HG03342 (cell line): Measurements from ENCODE around the gene HSPB9.

Source experiments
- ATAC-seq: cut with Tn5 transposase; IDR thresholded peaks from one replicate; pipeline ENCODE4 v1.9.1; 2021; ENCODE audit warnings: mild to moderate bottlenecking, moderate library complexity; ENCODE audit not compliant: unreplicated experiment

Gene HSPB9

DNA sequence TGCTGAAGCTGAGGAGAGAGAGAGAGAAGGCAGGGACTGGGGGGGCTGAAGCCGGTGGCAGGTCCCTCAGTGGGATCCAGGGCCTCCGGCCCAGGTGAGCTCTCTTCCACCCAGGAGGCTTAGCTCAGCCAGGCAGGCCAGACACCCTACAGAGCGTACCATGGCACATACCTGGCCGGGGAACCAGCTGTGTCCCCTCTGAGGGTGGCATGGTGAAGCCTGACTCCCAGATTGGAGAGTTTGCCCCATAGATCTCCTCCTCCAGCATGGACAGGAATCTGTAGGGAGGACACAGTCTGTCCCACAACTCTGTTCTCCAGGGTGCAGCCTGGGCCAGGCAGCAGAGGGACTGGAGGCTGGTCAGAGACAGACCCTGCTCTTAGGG lies 4.5 kb upstream of the HSPB9 start:
- no peak for ATAC-seq

DNA sequence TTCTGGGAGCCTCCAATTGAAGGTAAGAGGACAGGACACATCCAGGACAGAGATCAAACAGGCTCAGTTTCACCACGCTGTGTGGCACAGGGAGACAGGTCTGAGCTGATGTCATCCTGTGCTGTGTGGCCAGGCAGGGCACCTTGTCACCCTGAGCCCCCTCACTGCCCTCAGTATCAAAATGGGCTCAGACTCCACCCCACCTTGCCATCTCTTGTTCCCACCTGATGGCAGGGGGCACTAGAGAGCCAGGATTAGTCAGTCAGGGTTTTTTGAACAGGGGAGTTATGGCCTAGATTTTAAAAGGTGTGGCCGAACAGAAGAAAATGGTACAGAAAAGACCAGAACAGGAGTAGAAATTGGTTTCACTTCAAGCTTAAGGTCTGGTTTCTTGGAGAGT lies 4.1 kb upstream of the HSPB9 start:
- no peak for ATAC-seq

DNA sequence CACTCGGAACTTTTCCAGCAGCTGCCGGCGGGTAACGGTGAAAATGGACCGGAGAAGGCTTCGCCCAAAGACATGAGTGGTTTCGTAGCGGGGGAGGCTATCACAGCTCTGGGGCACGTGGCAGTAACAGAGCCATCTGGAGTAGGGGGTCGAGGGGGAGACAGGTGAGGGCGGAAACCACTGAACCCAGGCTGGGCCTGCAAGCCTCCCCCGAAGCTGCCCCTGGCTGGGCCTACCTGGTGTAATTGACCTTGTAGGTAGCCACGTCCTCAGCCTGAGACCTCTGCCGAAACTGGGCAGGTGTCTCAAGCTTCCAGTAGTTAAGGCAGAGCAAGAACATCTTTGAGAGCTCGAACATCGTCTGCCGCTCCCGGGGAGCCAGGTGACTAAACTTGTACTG lies 3.3 kb upstream of the HSPB9 start:
- ATAC-seq = no peak

GRCh38 chr17:42120161-42120769 lies 2.3 kb upstream of the HSPB9 start:
- ATAC-seq = no peak

DNA sequence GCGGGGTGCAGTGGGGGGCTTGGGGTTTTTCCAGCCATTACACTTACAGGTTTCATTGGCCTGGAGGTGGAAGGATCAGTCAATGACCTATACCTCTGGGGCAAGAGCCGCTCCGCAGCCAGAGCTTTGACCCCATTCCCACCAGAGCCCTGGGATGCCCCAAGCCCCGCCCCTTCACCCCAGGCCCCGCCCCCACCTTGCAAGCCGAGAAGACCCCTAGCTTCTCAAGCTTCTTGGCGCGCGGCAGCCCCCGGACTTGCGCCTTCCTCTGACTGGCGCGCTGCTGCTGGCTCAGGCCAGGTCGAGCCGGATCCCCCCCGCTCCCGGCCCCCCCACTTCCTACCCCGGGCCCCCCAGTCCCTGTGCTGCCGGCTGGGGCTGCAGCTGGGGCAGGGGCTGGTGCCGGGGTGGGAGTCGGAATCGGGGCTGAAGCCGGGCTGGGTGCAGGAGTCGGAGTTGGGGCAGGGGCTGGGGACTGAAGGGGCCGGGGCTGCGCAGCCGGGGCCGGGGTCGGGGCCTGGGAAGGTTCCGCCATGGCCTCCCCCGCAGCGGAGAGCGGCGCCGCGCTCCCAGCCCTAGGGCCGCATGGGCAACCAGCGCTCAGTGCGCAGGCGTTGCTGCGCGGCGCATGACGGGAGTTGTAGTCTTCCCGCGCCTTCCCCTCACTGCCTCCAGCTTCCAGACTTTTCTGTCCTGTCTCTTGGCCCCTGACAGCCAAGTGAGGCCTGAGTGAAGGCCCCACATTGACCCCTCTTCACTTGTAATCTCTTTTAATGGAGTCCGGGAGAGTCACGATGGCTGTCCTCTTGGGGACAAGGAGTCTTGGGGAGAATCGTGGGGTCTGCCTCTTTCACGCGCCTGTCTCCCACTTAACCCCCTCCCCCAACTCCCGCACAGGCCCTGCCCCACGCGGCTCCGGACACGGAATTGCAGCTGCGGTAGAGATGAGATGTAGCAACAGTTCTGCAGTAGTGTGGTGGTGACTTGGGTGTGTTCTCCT lies 1.5 kb upstream of the HSPB9 start, which contains the start of gene KAT2A:
TSS of gene KAT2A (minus strand) at position 598 of the 1,000 bp plus-strand sequence. CDS start at position 535, 63 bp downstream.
- peak; percentile 65 for ATAC-seq

- ATAC-seq = no peak
Measured at GRCh38 chr17:42124256-42124655, 1.7 kb downstream of the HSPB9 start.

GRCh38 chr17:42125565-42125964 lies 3.0 kb downstream of the HSPB9 start:
- ATAC-seq = no peak

DNA sequence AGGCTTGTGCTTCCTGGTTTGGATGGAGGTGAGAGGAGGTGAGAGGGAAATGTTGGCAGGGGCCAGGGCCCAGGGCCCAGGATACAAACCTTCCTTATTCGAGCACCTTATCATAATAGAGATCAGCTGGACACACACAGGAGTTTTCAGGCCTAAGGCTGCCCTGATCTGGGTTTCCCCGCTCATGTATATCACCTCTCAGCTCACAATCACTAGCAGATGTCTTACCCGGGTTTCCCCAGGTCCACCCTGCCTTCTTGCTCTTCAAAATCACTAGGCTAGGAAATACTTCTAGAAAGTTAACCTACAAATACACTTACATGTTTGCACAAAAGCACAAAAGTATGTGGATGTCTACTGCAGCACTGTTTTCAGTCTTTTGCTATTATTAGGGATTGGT lies 4.2 kb downstream of the HSPB9 start:
- ATAC-seq = no peak

GRCh38 chr17:42127414-42127813 lies 4.8 kb downstream of the HSPB9 start:
- no peak for ATAC-seq

DNA sequence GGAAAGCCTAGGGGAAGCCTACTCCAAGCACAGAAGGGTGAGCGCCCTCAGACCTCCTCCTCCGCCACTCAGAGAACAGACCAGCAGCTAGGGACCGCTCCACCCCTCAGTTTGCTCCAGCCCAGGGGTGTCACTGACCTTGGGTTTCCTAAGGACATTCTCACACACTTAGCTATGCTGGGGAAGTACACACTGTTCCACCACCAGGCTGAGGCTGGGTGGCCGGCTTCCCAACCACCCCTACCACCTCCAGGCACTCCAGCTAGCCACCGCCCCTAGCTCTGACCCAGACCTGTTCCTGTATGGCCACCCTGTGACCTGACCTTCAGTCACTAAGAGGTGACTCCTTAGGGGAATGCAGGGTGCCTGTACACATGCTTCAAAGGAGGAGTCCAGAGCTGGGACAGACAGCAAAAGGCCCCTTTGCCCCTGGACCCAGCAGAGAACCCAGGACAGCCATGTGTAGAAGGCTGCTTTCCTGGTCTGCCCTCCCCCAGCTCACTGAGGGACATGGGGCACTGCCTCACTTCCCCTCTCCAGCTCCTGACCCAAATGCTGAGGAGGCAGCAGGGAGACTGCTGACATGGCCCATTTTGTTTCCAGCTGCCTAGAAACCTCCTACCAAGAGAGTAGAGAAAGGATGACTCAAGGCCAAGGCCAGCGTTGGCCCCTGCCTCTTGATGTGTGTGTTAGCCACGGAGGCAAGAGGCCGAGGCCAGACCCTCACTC lies 6.7 kb downstream of the HSPB9 start:
- no peak for ATAC-seq

DNA sequence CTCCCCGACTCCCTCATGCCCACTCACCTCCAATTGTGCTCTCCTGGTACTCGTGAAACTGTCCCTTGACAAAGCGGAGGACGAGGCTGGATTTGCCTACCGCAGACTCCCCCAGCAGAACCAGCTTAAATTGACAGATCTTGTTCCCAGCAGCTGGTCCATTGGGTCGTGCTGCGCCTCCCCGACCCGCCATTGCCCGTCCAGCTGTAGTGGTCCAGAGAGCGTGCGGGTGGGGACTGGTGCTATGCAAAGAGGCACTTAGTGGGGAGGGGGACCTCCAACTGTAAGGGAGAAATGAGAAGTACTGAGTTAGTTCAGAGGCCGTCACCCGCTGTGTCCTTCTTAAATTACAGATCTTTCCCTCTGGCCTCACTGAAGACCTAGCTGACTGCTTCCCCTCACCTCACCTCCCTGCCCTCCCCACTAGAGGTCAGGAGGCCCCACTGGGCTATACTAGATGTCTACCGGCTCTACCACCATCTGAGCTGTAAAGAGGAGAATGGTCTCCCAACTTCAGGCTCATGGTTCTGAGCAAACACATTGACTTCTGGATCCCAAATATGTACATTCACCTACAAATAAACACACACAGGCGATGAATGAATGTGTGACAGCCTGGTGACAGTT lies 7.8 kb downstream of the HSPB9 start:
- no peak for ATAC-seq

GRCh38 chr17:42131232-42131631 lies 8.6 kb downstream of the HSPB9 start:
- ATAC-seq = no peak

GRCh38 chr17:42131981-42132432 lies 9.4 kb downstream of the HSPB9 start:
- no peak for ATAC-seq

GRCh38 chr17:42132941-42133340 lies 10.3 kb downstream of the HSPB9 start:
- peak; percentile 22 for ATAC-seq

GRCh38 chr17:42133461-42134041 lies 10.9 kb downstream of the HSPB9 start:
- peak; percentile 65 for ATAC-seq

- no peak for ATAC-seq
Measured at GRCh38 chr17:42135151-42135550, 12.5 kb downstream of the HSPB9 start.

DNA sequence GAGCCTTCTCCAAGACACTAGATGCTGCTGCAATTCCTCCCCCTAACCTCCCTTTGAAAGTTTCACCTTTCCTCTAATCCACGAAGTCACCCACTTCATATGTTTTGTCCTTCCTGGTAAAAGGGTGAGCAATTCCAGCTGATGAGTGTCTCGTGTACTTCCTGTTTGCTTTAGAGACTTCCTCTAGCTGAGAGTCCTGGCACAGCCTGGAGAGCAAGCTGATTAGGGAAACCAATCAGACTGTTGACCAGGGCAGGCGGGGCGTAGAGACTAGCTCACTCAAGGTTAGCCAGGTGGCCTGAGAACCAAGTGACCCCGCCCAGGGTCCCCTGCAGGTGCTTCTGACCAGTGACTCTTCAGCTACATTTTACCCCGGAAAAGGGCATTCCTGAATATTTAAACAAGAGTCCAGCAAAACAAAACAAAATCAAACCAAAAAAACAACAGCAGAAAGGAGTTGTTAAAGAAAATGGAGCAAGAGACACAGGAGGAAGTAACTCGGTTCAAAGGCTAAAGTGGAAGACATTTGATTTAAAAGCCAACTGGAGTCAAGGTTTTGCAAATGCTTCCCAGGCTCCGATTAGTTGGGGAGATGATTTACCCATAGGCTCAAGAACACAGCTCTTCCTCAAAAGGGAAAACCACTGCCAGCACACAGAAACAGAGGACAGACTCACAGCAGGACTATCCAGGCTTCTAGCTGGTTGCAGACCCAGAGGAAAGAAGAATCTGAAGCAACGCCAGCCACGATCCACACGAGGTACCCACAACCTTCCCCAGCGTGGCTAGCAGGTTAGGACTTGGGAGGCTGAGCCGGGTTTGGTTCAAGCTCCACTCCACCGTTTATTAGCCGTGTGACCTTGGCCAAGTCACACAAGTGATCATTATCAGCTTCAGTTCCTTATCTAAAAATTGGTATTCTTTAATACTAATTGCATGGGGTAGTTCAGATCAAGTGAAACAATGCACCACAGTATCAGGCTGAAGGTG lies 13.4 kb downstream of the HSPB9 start:
- no peak for ATAC-seq

GRCh38 chr17:42136654-42137051 lies 14.0 kb downstream of the HSPB9 start:
- ATAC-seq = no peak

DNA sequence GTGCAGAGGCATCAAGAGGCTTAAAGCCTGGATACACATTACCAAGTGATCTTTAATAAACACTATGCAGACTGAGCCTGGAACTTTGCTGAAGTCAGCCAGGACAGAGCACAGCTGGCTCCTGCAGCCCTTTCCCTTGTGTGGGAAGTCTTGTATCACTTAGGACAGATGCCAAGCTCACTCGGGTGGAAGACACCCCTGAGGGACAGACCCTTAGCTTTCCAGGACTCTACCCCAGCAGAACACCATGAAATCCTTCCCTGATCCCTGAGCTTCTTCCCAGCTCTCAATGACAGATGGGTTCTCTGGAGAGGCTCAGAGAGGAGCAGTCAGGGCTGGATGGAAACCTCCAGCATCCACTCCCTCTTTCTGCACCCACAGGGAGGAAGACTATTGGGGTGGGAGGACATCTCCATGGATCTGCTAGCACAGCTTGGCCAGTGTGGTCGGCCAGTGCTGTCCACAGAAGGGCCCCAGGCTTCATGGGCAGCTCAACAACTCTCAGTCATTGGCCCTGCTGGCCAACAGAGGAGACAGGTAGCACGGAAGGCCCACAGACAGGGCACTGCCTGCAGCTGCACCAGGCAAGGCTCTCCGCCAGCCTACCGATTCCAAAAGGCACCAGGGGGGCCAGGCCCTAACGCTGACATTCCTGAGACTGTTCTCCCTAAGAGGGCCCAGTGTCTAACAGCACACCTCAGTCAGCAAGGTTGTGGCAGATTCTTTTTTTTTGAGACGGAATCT lies 16.3 kb downstream of the HSPB9 start:
- ATAC-seq = no peak
